SK-N-SH (cell line): ENCODE data around the gene CHFR. TPM values are rescaled to one million over a fixed set of nuclear protein-coding genes. Genes with fewer than 3 reads are reported as not detected.
"Not testable (repeated sequence)": the region's sequence is repeated elsewhere in the genome, so short reads cannot be mapped to it uniquely, and the experiment has no call there.

Source experiments
- CTCF ChIA-PET: fragments of 300-600, 350-600 bp; formaldehyde crosslinking; extraction: SDS; loops from one replicate; lab custom pipeline; 2021; lab: Yijun Ruan, JAX
- POLR2A ChIA-PET: fragments of 350-600 bp; sonication (Branson Sonifier 250); formaldehyde crosslinking; extraction: SDS; loops from one replicate; lab custom pipeline; 2020; ENCODE audit warnings: antibody characterized with exemption, inconsistent platforms; lab: Yijun Ruan, JAX
- DNase-seq: peaks from one replicate; pipeline ENCODE4 v3.0.0; 2012
- H2AFZ ChIP-seq: fragments of 200-600 bp; sonication (generic); 2 replicates; pipeline ENCODE4 v1.8.1; 2016; ENCODE audit warnings: antibody characterized with exemption, mild to moderate bottlenecking, low read depth
- H3F3A ChIP-seq: fragments of 200-600 bp; sonication (generic); replicated peaks from 2 replicates; pipeline ENCODE3; 2016; ENCODE audit warnings: antibody characterized with exemption, mild to moderate bottlenecking; ENCODE audit not compliant: insufficient read depth
- H3K27ac ChIP-seq, 2 experiments: fragments of 200-500 bp in 1 of 2; fragments of 200-600 bp in 1 of 2; sonication (Bioruptor generic) in 1 of 2; sonication (generic), shearing (Covaris generic) in 1 of 2; 2 replicates each; pipeline versions ENCODE4 v1.5.1 to v1.6.1; 2014 to 2016; ENCODE audit warnings: low read depth in 2 of 2, inconsistent platforms in 1 of 2, low read length in 1 of 2, mild to moderate bottlenecking in 1 of 2, mixed read lengths in 1 of 2
- H3K27me3 ChIP-seq: fragments of 200-600 bp; sonication (generic), shearing (Covaris generic); 2 replicates; pipeline ENCODE4 v1.6.1; 2016; ENCODE audit warnings: mixed run types; ENCODE audit not compliant: insufficient read depth
- H3K36me3 ChIP-seq, 2 experiments: fragments of 200-500 bp in 1 of 2; fragments of 200-600 bp in 1 of 2; sonication (Bioruptor generic) in 1 of 2; sonication (generic) in 1 of 2; replicated peaks in 1 of 2; 2 replicates each; pipeline versions ENCODE3 to v1.5.1; 2014 to 2016; ENCODE audit warnings: low read length in 1 of 2, mild to moderate bottlenecking in 1 of 2; ENCODE audit not compliant: insufficient read depth in 2 of 2, control insufficient read depth in 1 of 2
- H3K4me1 ChIP-seq, 2 experiments: fragments of 200-500 bp in 1 of 2; fragments of 200-600 bp in 1 of 2; sonication (Bioruptor generic) in 1 of 2; sonication (generic), shearing (Covaris generic) in 1 of 2; 2 replicates each; pipeline versions ENCODE4 v1.5.1 to v1.6.1; 2014 to 2016; ENCODE audit warnings: low read depth in 1 of 2, low read length in 1 of 2, mixed run types in 1 of 2; ENCODE audit not compliant: insufficient read depth in 2 of 2, control insufficient read depth in 1 of 2
- H3K4me2 ChIP-seq: fragments of 200-600 bp; sonication (generic), shearing (Covaris generic); 2 replicates; pipeline ENCODE4 v1.6.1; 2017; ENCODE audit warnings: mixed run types
- H3K4me3 ChIP-seq, 2 experiments: fragments of 200-500 bp in 1 of 2; fragments of 200-600 bp in 1 of 2; sonication (Bioruptor generic) in 1 of 2; sonication (generic), shearing (Covaris generic) in 1 of 2; 2 replicates each; pipeline versions ENCODE4 v1.5.1 to v1.8.1; 2014 to 2016; ENCODE audit warnings: low read depth in 2 of 2, inconsistent platforms in 1 of 2, low read length in 1 of 2, mild to moderate bottlenecking in 1 of 2, mixed read lengths in 1 of 2, moderate library complexity in 1 of 2
- H3K79me2 ChIP-seq: fragments of 200-600 bp; sonication (generic); 2 replicates; pipeline ENCODE4 v1.8.1; 2017; ENCODE audit warnings: mild to moderate bottlenecking; ENCODE audit not compliant: insufficient read depth
- H3K9ac ChIP-seq: fragments of 200-600 bp; sonication (generic); 2 replicates; pipeline ENCODE4 v1.6.1; 2017; ENCODE audit warnings: mixed run types
- H3K9me2 ChIP-seq: fragments of 200-600 bp; sonication (generic); 2 replicates; pipeline ENCODE4 v1.6.1; 2017; ENCODE audit warnings: mixed run types
- H3K9me3 ChIP-seq: fragments of 200-600 bp; sonication (generic); 2 replicates; pipeline ENCODE4 v1.6.1; 2017; ENCODE audit warnings: mixed run types, mild to moderate bottlenecking, moderate library complexity
- H4K20me1 ChIP-seq: fragments of 200-600 bp; sonication (generic); 2 replicates; pipeline ENCODE4 v1.6.1; 2017; ENCODE audit warnings: mild to moderate bottlenecking, mixed run types; ENCODE audit not compliant: insufficient read depth
- CHD2 ChIP-seq: fragments of 150-350 bp; IDR thresholded peaks from 2 replicates; pipeline ENCODE4 v1.6.1; 2018; ENCODE audit warnings: low read length; ENCODE audit not compliant: partially characterized antibody
- ELF1 ChIP-seq: IDR thresholded peaks from 2 replicates; pipeline ENCODE4 v1.4.0; 2012
- EZH2phosphoT487 ChIP-seq: fragments of 200-600 bp; sonication (generic); IDR thresholded peaks from 2 replicates; pipeline ENCODE4 v1.6.1; 2017; ENCODE audit warnings: low read depth, mixed run types, mild to moderate bottlenecking, antibody characterized with exemption, moderate library complexity, borderline replicate concordance
- FOSL2 ChIP-seq: IDR thresholded peaks from 2 replicates; pipeline ENCODE4 v1.4.0; 2012; ENCODE audit warnings: low read depth, mild to moderate bottlenecking, moderate library complexity, borderline replicate concordance
- FOXJ3 ChIP-seq: sonication (generic); formaldehyde crosslinking; IDR thresholded peaks from 2 replicates; pipeline ENCODE4 v1.5.1; 2020; ENCODE audit warnings: mild to moderate bottlenecking, missing genetic modification reagents
- GATA2 ChIP-seq: sonication (generic); formaldehyde crosslinking; IDR thresholded peaks from 2 replicates; pipeline ENCODE4 v1.5.0; 2020; ENCODE audit warnings: mild to moderate bottlenecking, missing genetic modification reagents
- MAX ChIP-seq: IDR thresholded peaks from 2 replicates; pipeline ENCODE4 v1.4.0; 2012; ENCODE audit warnings: low read depth
- MEF2A ChIP-seq: IDR thresholded peaks from 2 replicates; pipeline ENCODE4 v1.4.0; 2012; ENCODE audit warnings: low read depth, borderline replicate concordance
- RAD21 ChIP-seq: IDR thresholded peaks from 2 replicates; pipeline ENCODE4 v1.6.1; 2012; ENCODE audit warnings: mild to moderate bottlenecking, low read length
- RCOR1 ChIP-seq: fragments of 150-350 bp; IDR thresholded peaks from 2 replicates; pipeline ENCODE4 v1.6.1; 2017; ENCODE audit warnings: antibody characterized with exemption, low read length
- RFX5 ChIP-seq: IDR thresholded peaks from 2 replicates; pipeline ENCODE4 v1.6.1; 2012; ENCODE audit warnings: mild to moderate bottlenecking, improper control_type of control experiment, low read length
- RXRA ChIP-seq: IDR thresholded peaks from 2 replicates; pipeline ENCODE4 v1.4.0; 2012; ENCODE audit warnings: low read depth, mild to moderate bottlenecking, borderline replicate concordance
- SMC3 ChIP-seq: IDR thresholded peaks from 2 replicates; pipeline ENCODE4 v1.6.1; 2012; ENCODE audit warnings: low read depth, low read length, improper control_type of control experiment
- YY1 ChIP-seq: IDR thresholded peaks from 2 replicates; pipeline ENCODE4 v1.4.0; 2012; ENCODE audit warnings: low read depth, mild to moderate bottlenecking
- WGBS: methylation state at CpG from one replicate; pipeline ENCODE4 v1.1.6; 2017; ENCODE audit warnings: low lambda C conversion rate; 5-methylcytosine and 5-hydroxymethylcytosine counted together
- polyA plus RNA-seq, 3 experiments: library from polyadenylated mRNA; depleted of rRNA; stranded (reverse); fragments of >200 nt; gene quantifications; 2 replicates each; pipeline ENCODE4 v1.2.3, GENCODE V29; 2012
- TF ChIP-seq, protein P1 (sequence below): fragments of 200-600 bp; sonication (generic); IDR thresholded peaks from 2 replicates; pipeline ENCODE4 v1.6.1; 2017; ENCODE audit warnings: antibody characterized with exemption, mild to moderate bottlenecking, moderate library complexity

The CHFR gene
- polyA plus RNA-seq, 1 of the 3 experiments (the other 2 are of a cell fraction) = 31.6 TPM

DNA sequence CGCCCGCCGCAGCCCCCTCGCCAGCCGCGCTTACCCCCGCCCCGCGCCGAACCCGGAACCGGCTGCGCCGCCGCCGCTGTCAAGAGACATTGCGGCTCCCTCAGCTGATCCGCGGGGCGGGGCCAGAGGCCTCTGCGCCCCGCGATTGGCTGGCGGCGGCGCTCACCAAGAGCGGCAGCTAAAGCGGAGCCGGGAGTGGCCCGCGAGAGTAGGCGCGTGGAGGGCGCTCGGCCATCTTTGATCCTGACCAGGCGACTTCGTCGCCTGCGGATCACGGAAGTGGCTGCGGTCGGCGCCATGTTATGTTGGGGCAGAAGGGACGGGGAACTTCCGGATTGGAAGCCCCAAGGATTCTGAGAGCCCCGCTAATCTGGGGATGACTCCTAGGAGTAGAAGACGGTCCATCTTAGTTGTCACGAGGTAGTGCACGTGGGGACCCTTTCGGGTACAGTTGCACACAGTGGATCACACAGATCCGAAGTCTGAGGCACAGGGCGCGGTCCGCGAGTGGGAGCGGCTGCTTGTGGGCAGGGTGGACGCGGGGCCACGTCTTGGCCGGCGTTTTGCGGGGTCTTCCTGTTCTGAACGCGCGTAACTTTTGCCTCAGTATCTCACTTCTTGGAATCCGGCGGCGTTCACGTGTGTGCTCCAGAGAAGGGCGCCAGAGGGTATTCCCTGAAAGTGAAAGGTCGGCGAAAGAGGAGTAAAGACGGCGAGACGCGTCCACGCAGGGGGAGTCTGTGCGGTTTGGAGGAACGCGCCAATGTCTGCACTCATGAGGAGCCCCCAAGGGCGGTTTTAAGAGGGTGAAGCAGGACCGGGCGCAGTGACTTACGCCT is at the start of gene CHFR (continued):
- TF ChIP-seq CHD2 (peak; percentile 98), RCOR1 (no peak), RAD21 (no peak), EZH2phosphoT487 (no peak), SMC3 (no peak), RXRA (no peak), YY1 (peak; percentile 99), FOSL2 (no peak), GATA2 (CRISPR knock-in tag) (no peak), RFX5 (no peak), MAX (peak; percentile 95), MEF2A (no peak), ELF1 (peak; percentile 98), FOXJ3 (CRISPR knock-in tag) (no peak)
- TF ChIP-seq, protein P1, sequence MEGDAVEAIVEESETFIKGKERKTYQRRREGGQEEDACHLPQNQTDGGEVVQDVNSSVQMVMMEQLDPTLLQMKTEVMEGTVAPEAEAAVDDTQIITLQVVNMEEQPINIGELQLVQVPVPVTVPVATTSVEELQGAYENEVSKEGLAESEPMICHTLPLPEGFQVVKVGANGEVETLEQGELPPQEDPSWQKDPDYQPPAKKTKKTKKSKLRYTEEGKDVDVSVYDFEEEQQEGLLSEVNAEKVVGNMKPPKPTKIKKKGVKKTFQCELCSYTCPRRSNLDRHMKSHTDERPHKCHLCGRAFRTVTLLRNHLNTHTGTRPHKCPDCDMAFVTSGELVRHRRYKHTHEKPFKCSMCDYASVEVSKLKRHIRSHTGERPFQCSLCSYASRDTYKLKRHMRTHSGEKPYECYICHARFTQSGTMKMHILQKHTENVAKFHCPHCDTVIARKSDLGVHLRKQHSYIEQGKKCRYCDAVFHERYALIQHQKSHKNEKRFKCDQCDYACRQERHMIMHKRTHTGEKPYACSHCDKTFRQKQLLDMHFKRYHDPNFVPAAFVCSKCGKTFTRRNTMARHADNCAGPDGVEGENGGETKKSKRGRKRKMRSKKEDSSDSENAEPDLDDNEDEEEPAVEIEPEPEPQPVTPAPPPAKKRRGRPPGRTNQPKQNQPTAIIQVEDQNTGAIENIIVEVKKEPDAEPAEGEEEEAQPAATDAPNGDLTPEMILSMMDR = no peak

DNA sequence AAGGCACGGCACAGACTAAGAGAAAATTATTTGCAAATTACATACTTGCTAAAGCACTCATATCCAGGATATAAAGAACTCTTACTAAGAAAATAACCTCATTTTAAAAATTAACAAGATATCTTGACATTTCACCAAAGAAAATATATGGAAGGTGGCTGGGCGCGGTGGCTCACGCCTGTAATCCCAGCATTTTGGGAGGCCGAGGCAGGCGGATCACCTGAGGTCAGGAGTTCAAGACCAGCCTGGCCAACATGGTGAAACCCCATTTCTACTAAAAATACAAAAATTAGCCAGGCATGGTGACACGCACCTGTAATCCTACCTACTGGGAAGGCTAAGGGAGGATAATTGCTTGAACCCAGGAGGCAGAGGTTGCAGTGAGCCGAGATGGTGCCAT is 49.5 kb upstream of the CHFR start:
- H3K9ac ChIP-seq, H3K4me3 ChIP-seq, H3F3A ChIP-seq, DNase-seq, H3K27me3 ChIP-seq, H3K4me1 ChIP-seq, H3K4me2 ChIP-seq, H2AFZ ChIP-seq, POLR2A ChIA-PET, H3K79me2 ChIP-seq, H4K20me1 ChIP-seq, H3K27ac ChIP-seq, H3K9me2 ChIP-seq, CTCF ChIA-PET: not testable (repeated sequence)
- peaks cover 18% of the 10 kb centered on the region for H3K9me3 ChIP-seq
- peaks cover 5 to 18% of the 10 kb centered on the region in 2 experiments for H3K36me3 ChIP-seq
- WGBS = 93% methylated on average over 8 of the region's 8 CpGs
